Activated naive CD4-positive, alpha-beta T cell treated with anti-CD3 and anti-CD28 coated beads, Interleukin-2, amount 10 ng/mL, durations not matched to agents 7 days and 5 days (primary cell): Measurements from ENCODE around the gene RNASE13.

Experiments used
- CTCF ChIA-PET: fragments of 350-600 bp; sonication (Branson Sonifier 250); formaldehyde crosslinking; loops from one replicate; lab custom pipeline; 2021; ENCODE audit warnings: antibody characterized with exemption; lab: Charles Lee
- DNase-seq: peaks from one replicate; pipeline ENCODE4 v3.0.0-alpha.2; 2020
- H3K27ac Mint-ChIP-seq: one replicate; pipeline ENCODE4 v1.8.0; 2021; ENCODE audit warnings: mild to moderate bottlenecking, moderate library complexity, mixed read lengths
- H3K27me3 Mint-ChIP-seq: one replicate; pipeline ENCODE4 v1.8.0; 2021; ENCODE audit warnings: mild to moderate bottlenecking, mixed read lengths
- H3K36me3 Mint-ChIP-seq: one replicate; pipeline ENCODE4 v1.8.0; 2021; ENCODE audit warnings: mixed read lengths
- H3K4me1 Mint-ChIP-seq: one replicate; pipeline ENCODE4 v1.8.0; 2021; ENCODE audit warnings: mixed read lengths
- H3K4me3 Mint-ChIP-seq: one replicate; pipeline ENCODE4 v1.8.0; 2021; ENCODE audit warnings: mild to moderate bottlenecking, moderate library complexity, mixed read lengths
- H3K9me3 Mint-ChIP-seq: one replicate; pipeline ENCODE4 v1.8.0; 2021; ENCODE audit warnings: mixed read lengths

RNASE13 gene

GRCh38 chr14:21034707-21035106, at the start of gene RNASE13:
RNASE13 (minus strand) TSS chr14:21034807; CDS start chr14:21034288, 519 bp downstream.
- Mint-ChIP-seq H3K36me3 (no peaks in the 10 kb centered on the region), H3K4me3 (no peak within 1 kb of the TSS), H3K4me1 (no peaks in the 10 kb centered on the region), H3K27me3 (peaks cover 59% of the 10 kb centered on the region), H3K27ac (no peak within 1 kb of the TSS), H3K9me3 (no peaks in the 10 kb centered on the region)
- CTCF ChIA-PET, result interaction anchor here (8.2 kb wide), 1 partner anchor 19 kb away, joined by 67 read pairs; no protein-coding TSS in a partner anchor
- DNase-seq, result no peak

- no peaks in the 10 kb centered on the region for H3K9me3 Mint-ChIP-seq
- peaks cover 18% of the 10 kb centered on the region for H3K4me1 Mint-ChIP-seq
- no peak overlapping the region for H3K4me3 Mint-ChIP-seq
- CTCF ChIA-PET, result interaction anchor here (1.1 to 1.8 kb wide), 4 partner anchors 8 to 20 kb away, joined by 3 to 7 read pairs (median 4); partner anchors contain the start of gene ARHGEF40
- H3K36me3 Mint-ChIP-seq, result no peaks in the 10 kb centered on the region
- no peak overlapping the region for H3K27ac Mint-ChIP-seq
- peaks cover 13% of the 10 kb centered on the region for H3K27me3 Mint-ChIP-seq
- DNase-seq, result no peak
Measured at GRCh38 chr14:21084396-21084795, 49.8 kb upstream of the RNASE13 start.

- no peaks in the 10 kb centered on the region for H3K36me3 Mint-ChIP-seq
- DNase-seq, result no peak
- peaks cover 13% of the 10 kb centered on the region for H3K27me3 Mint-ChIP-seq
- H3K4me3 Mint-ChIP-seq, result no peak overlapping the region
- no peak overlapping the region for H3K27ac Mint-ChIP-seq
- peaks cover 15% of the 10 kb centered on the region for H3K4me1 Mint-ChIP-seq
- H3K9me3 Mint-ChIP-seq, result no peaks in the 10 kb centered on the region
- CTCF ChIA-PET, result interaction anchor here (1.1 to 1.8 kb wide), 5 partner anchors 9 to 68 kb away, joined by 3 to 7 read pairs (median 4); partner anchors contain the start of gene ARHGEF40
Measured at GRCh38 chr14:21083565-21084325, 49.1 kb upstream of the RNASE13 start.

- Mint-ChIP-seq H3K4me3 (no peak overlapping the region), H3K9me3 (no peaks in the 10 kb centered on the region), H3K4me1 (peaks cover 2% of the 10 kb centered on the region), H3K27me3 (peaks cover 27% of the 10 kb centered on the region), H3K36me3 (no peaks in the 10 kb centered on the region), H3K27ac (no peak overlapping the region)
- CTCF ChIA-PET, result interaction anchor here (1.5 kb wide), 1 partner anchor 22 kb away, joined by 5 read pairs; no protein-coding TSS in a partner anchor
- DNase-seq, result no peak
Measured at GRCh38 chr14:21081521-21082142, 47.0 kb upstream of the RNASE13 start.

GRCh38 chr14:21078726-21079125, 44.1 kb upstream of the RNASE13 start:
- no peak for DNase-seq
- Mint-ChIP-seq H3K4me1 (no peaks in the 10 kb centered on the region), H3K9me3 (no peaks in the 10 kb centered on the region), H3K27me3 (peaks cover 51% of the 10 kb centered on the region), H3K36me3 (no peaks in the 10 kb centered on the region), H3K27ac (no peak overlapping the region), H3K4me3 (no peak overlapping the region)
- CTCF ChIA-PET, result interaction anchor here (1.7 to 2.3 kb wide), 3 partner anchors 11 to 25 kb away, joined by 6 to 9 read pairs (median 7); no protein-coding TSS in a partner anchor

- CTCF ChIA-PET, result interaction anchor here (1.7 to 2.3 kb wide), 3 partner anchors 11 to 26 kb away, joined by 6 to 9 read pairs (median 7); no protein-coding TSS in a partner anchor
- no peaks in the 10 kb centered on the region for H3K9me3 Mint-ChIP-seq
- peaks cover 55% of the 10 kb centered on the region for H3K27me3 Mint-ChIP-seq
- no peaks in the 10 kb centered on the region for H3K36me3 Mint-ChIP-seq
- H3K4me1 Mint-ChIP-seq, result no peaks in the 10 kb centered on the region
- no peak for DNase-seq
- H3K4me3 Mint-ChIP-seq, result no peak overlapping the region
- no peak overlapping the region for H3K27ac Mint-ChIP-seq
Measured at GRCh38 chr14:21078287-21078686, 43.7 kb upstream of the RNASE13 start.

- no peak overlapping the region for H3K27ac Mint-ChIP-seq
- peaks cover 61% of the 10 kb centered on the region for H3K27me3 Mint-ChIP-seq
- no peaks in the 10 kb centered on the region for H3K4me1 Mint-ChIP-seq
- no peak for DNase-seq
- H3K4me3 Mint-ChIP-seq, result no peak overlapping the region
- H3K9me3 Mint-ChIP-seq, result no peaks in the 10 kb centered on the region
- CTCF ChIA-PET, result interaction anchor here (0.6 to 2.3 kb wide), 3 partner anchors 12 to 26 kb away, joined by 3 to 7 read pairs (median 6); no protein-coding TSS in a partner anchor
- no peaks in the 10 kb centered on the region for H3K36me3 Mint-ChIP-seq
Measured at GRCh38 chr14:21077672-21078071, 43.1 kb upstream of the RNASE13 start.

- no peaks in the 10 kb centered on the region for H3K36me3 Mint-ChIP-seq
- DNase-seq, result no peak
- H3K4me1 Mint-ChIP-seq, result peaks cover 12% of the 10 kb centered on the region
- H3K27me3 Mint-ChIP-seq, result peaks cover 79% of the 10 kb centered on the region
- CTCF ChIA-PET, result interaction anchor here (1.3 to 1.9 kb wide), 2 partner anchors 12 to 29 kb away, joined by 3 to 5 read pairs; no protein-coding TSS in a partner anchor
- H3K4me3 Mint-ChIP-seq, result no peak overlapping the region
- no peaks in the 10 kb centered on the region for H3K9me3 Mint-ChIP-seq
- no peak overlapping the region for H3K27ac Mint-ChIP-seq
Measured at GRCh38 chr14:21075719-21076437, 41.3 kb upstream of the RNASE13 start.

GRCh38 chr14:21074398-21075272, 40.0 kb upstream of the RNASE13 start:
- Mint-ChIP-seq H3K36me3 (no peaks in the 10 kb centered on the region), H3K4me3 (no peak overlapping the region), H3K9me3 (no peaks in the 10 kb centered on the region), H3K27me3 (peaks cover 89% of the 10 kb centered on the region), H3K4me1 (peaks cover 21% of the 10 kb centered on the region), H3K27ac (no peak overlapping the region)
- CTCF ChIA-PET, result interaction anchor here (1.0 to 1.9 kb wide), 3 partner anchors 9 to 30 kb away, joined by 3 to 5 read pairs (median 4); no protein-coding TSS in a partner anchor
- DNase-seq, result no peak

- H3K4me1 Mint-ChIP-seq, result peaks cover 28% of the 10 kb centered on the region
- H3K27ac Mint-ChIP-seq, result no peak overlapping the region
- no peak overlapping the region for H3K4me3 Mint-ChIP-seq
- no peaks in the 10 kb centered on the region for H3K9me3 Mint-ChIP-seq
- H3K27me3 Mint-ChIP-seq, result peaks cover 89% of the 10 kb centered on the region
- CTCF ChIA-PET, result interaction anchor here (0.5 to 1.9 kb wide), 2 partner anchors 29 to 31 kb away, joined by 3 to 5 read pairs; no protein-coding TSS in a partner anchor
- DNase-seq, result no peak
- no peaks in the 10 kb centered on the region for H3K36me3 Mint-ChIP-seq
Measured at GRCh38 chr14:21073921-21074320, 39.3 kb upstream of the RNASE13 start.

- no peaks in the 10 kb centered on the region for H3K36me3 Mint-ChIP-seq
- H3K4me1 Mint-ChIP-seq, result peaks cover 34% of the 10 kb centered on the region
- DNase-seq, result no peak
- no peaks in the 10 kb centered on the region for H3K9me3 Mint-ChIP-seq
- H3K27ac Mint-ChIP-seq, result no peak overlapping the region
- CTCF ChIA-PET, result interaction anchor here (0.6 to 3.6 kb wide), 4 partner anchors 16 to 101 kb away, joined by 3 to 36 read pairs (median 20); no protein-coding TSS in a partner anchor
- H3K27me3 Mint-ChIP-seq, result peaks cover 88% of the 10 kb centered on the region
- no peak overlapping the region for H3K4me3 Mint-ChIP-seq
Measured at GRCh38 chr14:21072781-21073339, 38.3 kb upstream of the RNASE13 start.

- CTCF ChIA-PET, result interaction anchor here (1.0 to 3.6 kb wide), 7 partner anchors 8 to 57 kb away, joined by 4 to 36 read pairs (median 12); no protein-coding TSS in a partner anchor
- Mint-ChIP-seq H3K27ac (no peak overlapping the region), H3K27me3 (peaks cover 89% of the 10 kb centered on the region), H3K9me3 (no peaks in the 10 kb centered on the region), H3K36me3 (no peaks in the 10 kb centered on the region), H3K4me3 (no peak overlapping the region), H3K4me1 (peaks cover 34% of the 10 kb centered on the region)
- no peak for DNase-seq
Measured at GRCh38 chr14:21072031-21072473, 37.4 kb upstream of the RNASE13 start.
